Measurements from ENCODE around the gene LONP2. TPM values are rescaled to one million over a fixed set of nuclear protein-coding genes. Genes with fewer than 3 reads are reported as not detected.

LONP2 gene
- total and polyA plus RNA-seq, 2 of the 13 experiments (the other 11 are each of a cell fraction or from before 2014, with no cell fraction given), result 39.2 to 63.3 TPM

DNA sequence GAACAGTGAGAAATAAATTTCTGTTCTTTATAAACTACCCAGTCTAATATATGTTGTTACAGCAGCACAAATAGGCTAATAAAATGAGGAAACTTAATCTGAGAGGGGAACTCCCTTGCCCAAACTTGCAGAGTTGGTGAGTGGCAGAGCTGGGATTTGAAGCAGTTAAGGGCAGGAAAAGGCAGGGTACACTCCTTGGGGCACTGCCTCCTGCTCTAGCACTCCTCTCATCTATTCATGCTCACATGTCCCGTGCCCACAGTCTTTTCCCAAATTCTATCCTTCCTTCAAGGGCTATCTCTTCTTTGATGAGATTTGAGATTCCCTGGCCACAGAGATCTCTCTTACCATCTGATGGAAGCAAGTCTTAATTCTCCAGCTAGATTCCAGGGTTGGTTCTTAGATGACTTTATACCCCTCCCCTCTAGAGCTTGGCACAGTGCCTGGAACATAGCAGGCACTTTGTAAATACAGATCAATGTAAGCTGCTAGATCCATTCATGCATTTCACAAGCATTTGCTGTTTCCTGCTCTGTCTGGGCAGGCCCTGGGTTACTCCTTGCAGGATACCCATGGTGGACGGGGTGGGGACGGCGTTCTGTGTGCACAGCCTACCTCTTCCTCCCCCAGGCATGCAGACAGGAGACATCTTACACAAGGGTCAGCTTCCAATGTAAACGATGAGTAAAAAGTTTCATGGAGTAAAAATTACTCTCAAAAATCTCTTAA lies 49.1 kb upstream of the LONP2 start (continued):
- TF ChIP-seq ZNF280D (CRISPR knock-in tag; IDR thresholded peaks at IDR 0.05) (no peak), ATRX (CRISPR knock-in tag; IDR thresholded peaks at IDR 0.05; ENCODE audit: borderline replicate concordance) (no peak), BRD4 (CRISPR knock-in tag; IDR thresholded peaks at IDR 0.05) (no peak), ZNF720 (CRISPR knock-in tag; IDR thresholded peaks at IDR 0.05) (no peak), ZNF333 (CRISPR knock-in tag; IDR thresholded peaks at IDR 0.05; ENCODE audit: borderline replicate concordance) (no peak), ZNF792 (CRISPR knock-in tag; IDR thresholded peaks at IDR 0.05) (0 out of 2 replicates have a peak, but pooled peaks have one; percentile 13), TMF1 (CRISPR knock-in tag; IDR thresholded peaks at IDR 0.05; ENCODE audit: low read depth) (no peak), ZSCAN25 (CRISPR knock-in tag; IDR thresholded peaks at IDR 0.05) (no peak), ZNF10 (CRISPR knock-in tag; IDR thresholded peaks at IDR 0.05; ENCODE audit: borderline replicate concordance, low read depth) (no peak), ZNF563 (CRISPR knock-in tag; IDR thresholded peaks at IDR 0.05) (no peak), DDIT3 (CRISPR knock-in tag; IDR thresholded peaks at IDR 0.05) (no peak), NFE2L2 (IDR thresholded peaks at IDR 0.05; ENCODE audit: low read length) (no peak), NFIC (IDR thresholded peaks at IDR 0.05; ENCODE audit: low read length) (peak; percentile 39; the same call in 1 of the 2 replicates)
- TF ChIP-seq, protein P1, sequence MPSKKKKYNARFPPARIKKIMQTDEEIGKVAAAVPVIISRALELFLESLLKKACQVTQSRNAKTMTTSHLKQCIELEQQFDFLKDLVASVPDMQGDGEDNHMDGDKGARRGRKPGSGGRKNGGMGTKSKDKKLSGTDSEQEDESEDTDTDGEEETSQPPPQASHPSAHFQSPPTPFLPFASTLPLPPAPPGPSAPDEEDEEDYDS (CRISPR knock-in tag; IDR thresholded peaks at IDR 0.05), result no peak
- TF ChIP-seq, protein P2, sequence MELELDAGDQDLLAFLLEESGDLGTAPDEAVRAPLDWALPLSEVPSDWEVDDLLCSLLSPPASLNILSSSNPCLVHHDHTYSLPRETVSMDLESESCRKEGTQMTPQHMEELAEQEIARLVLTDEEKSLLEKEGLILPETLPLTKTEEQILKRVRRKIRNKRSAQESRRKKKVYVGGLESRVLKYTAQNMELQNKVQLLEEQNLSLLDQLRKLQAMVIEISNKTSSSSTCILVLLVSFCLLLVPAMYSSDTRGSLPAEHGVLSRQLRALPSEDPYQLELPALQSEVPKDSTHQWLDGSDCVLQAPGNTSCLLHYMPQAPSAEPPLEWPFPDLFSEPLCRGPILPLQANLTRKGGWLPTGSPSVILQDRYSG (CRISPR knock-in tag; IDR thresholded peaks at IDR 0.05), result no peak
- TF ChIP-seq, protein P3, sequence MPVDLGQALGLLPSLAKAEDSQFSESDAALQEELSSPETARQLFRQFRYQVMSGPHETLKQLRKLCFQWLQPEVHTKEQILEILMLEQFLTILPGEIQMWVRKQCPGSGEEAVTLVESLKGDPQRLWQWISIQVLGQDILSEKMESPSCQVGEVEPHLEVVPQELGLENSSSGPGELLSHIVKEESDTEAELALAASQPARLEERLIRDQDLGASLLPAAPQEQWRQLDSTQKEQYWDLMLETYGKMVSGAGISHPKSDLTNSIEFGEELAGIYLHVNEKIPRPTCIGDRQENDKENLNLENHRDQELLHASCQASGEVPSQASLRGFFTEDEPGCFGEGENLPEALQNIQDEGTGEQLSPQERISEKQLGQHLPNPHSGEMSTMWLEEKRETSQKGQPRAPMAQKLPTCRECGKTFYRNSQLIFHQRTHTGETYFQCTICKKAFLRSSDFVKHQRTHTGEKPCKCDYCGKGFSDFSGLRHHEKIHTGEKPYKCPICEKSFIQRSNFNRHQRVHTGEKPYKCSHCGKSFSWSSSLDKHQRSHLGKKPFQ (CRISPR knock-in tag; IDR thresholded peaks at IDR 0.05; ENCODE audit: insufficient replicate concordance), result no peak
- TF ChIP-seq, protein P4, sequence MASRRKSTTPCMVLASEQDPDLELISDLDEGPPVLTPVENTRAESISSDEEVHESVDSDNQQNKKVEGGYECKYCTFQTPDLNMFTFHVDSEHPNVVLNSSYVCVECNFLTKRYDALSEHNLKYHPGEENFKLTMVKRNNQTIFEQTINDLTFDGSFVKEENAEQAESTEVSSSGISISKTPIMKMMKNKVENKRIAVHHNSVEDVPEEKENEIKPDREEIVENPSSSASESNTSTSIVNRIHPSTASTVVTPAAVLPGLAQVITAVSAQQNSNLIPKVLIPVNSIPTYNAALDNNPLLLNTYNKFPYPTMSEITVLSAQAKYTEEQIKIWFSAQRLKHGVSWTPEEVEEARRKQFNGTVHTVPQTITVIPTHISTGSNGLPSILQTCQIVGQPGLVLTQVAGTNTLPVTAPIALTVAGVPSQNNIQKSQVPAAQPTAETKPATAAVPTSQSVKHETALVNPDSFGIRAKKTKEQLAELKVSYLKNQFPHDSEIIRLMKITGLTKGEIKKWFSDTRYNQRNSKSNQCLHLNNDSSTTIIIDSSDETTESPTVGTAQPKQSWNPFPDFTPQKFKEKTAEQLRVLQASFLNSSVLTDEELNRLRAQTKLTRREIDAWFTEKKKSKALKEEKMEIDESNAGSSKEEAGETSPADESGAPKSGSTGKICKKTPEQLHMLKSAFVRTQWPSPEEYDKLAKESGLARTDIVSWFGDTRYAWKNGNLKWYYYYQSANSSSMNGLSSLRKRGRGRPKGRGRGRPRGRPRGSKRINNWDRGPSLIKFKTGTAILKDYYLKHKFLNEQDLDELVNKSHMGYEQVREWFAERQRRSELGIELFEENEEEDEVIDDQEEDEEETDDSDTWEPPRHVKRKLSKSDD (CRISPR knock-in tag; IDR thresholded peaks at IDR 0.05; ENCODE audit: low read depth), result no peak
- TF ChIP-seq, protein P5, sequence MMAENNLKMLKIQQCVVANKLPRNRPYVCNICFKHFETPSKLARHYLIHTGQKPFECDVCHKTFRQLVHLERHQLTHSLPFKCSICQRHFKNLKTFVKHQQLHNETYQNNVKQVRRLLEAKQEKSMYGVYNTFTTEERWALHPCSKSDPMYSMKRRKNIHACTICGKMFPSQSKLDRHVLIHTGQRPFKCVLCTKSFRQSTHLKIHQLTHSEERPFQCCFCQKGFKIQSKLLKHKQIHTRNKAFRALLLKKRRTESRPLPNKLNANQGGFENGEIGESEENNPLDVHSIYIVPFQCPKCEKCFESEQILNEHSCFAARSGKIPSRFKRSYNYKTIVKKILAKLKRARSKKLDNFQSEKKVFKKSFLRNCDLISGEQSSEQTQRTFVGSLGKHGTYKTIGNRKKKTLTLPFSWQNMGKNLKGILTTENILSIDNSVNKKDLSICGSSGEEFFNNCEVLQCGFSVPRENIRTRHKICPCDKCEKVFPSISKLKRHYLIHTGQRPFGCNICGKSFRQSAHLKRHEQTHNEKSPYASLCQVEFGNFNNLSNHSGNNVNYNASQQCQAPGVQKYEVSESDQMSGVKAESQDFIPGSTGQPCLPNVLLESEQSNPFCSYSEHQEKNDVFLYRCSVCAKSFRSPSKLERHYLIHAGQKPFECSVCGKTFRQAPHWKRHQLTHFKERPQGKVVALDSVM (CRISPR knock-in tag; IDR thresholded peaks at IDR 0.05), result no peak
